HG03045 (cell line): Measurements from ENCODE around the gene CARMIL3.

Experiments used
- ATAC-seq: cut with Tn5 transposase; IDR thresholded peaks from one replicate; pipeline ENCODE4 v1.9.1; 2021; ENCODE audit warnings: mild to moderate bottlenecking, moderate library complexity; ENCODE audit not compliant: unreplicated experiment

CARMIL3 gene

GRCh38 chr14:24113801-24114531 lies 62.2 kb downstream of the CARMIL3 start:
- peak; percentile 29 for ATAC-seq

GRCh38 chr14:24114532-24115421 lies 63.0 kb downstream of the CARMIL3 start, which contains the start of the genes DCAF11 and NRL:
Gene DCAF11 (plus strand): TSS chr14:24114777. CDS start chr14:24115595, 818 bp downstream.
Gene NRL (minus strand): TSS chr14:24114949. CDS start chr14:24082848, 32,101 bp downstream.
- peak; percentile 84 for ATAC-seq

GRCh38 chr14:24115422-24116127 lies 63.8 kb downstream of the CARMIL3 start:
- ATAC-seq: no peak

- ATAC-seq: no peak
Observed at GRCh38 chr14:24116128-24116814, 64.5 kb downstream of the CARMIL3 start.

- no peak for ATAC-seq
Observed at GRCh38 chr14:24117179-24117578, 65.4 kb downstream of the CARMIL3 start.
